NCI-H748 (cell line): Measurements from ENCODE around the gene CD2.
"Not testable (repeated sequence)": the region's sequence is repeated elsewhere in the genome, so short reads cannot be mapped to it uniquely, and the experiment has no call there.

Experiments
- DNase-seq: peaks from one replicate; lab custom pipeline; 2025; ENCODE audit not compliant: unreplicated experiment; lab: John Stamatoyannopoulos, UW

CD2 gene

GRCh38 chr1:116756092-116756491 lies 1.9 kb downstream of the CD2 start:
- DNase-seq, result not testable (repeated sequence)

- DNase-seq, result not testable (repeated sequence)
Observed at GRCh38 chr1:116758456-116758815, 4.2 kb downstream of the CD2 start.

- DNase-seq, result no peak
Observed at GRCh38 chr1:116759636-116760035, 5.4 kb downstream of the CD2 start.

GRCh38 chr1:116760487-116760886 lies 6.3 kb downstream of the CD2 start:
- no peak for DNase-seq

GRCh38 chr1:116760996-116761665 lies 6.9 kb downstream of the CD2 start:
- no peak for DNase-seq

GRCh38 chr1:116762281-116762680 lies 8.1 kb downstream of the CD2 start:
- DNase-seq, result no peak

GRCh38 chr1:116762781-116763115 lies 8.5 kb downstream of the CD2 start:
- DNase-seq, result no peak

- no peak for DNase-seq
Observed at GRCh38 chr1:116763116-116763786, 9.0 kb downstream of the CD2 start.

GRCh38 chr1:116763787-116764465 lies 9.7 kb downstream of the CD2 start:
- DNase-seq, result peak; percentile 10

- DNase-seq, result no peak
Observed at GRCh38 chr1:116764466-116764898, 10.3 kb downstream of the CD2 start.

- no peak for DNase-seq
Observed at GRCh38 chr1:116764906-116765862, 11.0 kb downstream of the CD2 start.

- no peak for DNase-seq
Observed at GRCh38 chr1:116765962-116766361, 11.7 kb downstream of the CD2 start.

GRCh38 chr1:116766616-116767469 lies 12.6 kb downstream of the CD2 start:
- DNase-seq, result no peak

GRCh38 chr1:116767782-116768382 lies 13.7 kb downstream of the CD2 start:
- DNase-seq, result no peak

- no peak for DNase-seq
Observed at GRCh38 chr1:116768416-116769103, 14.3 kb downstream of the CD2 start.

- no peak for DNase-seq
Observed at GRCh38 chr1:116769104-116769452, 14.8 kb downstream of the CD2 start.

GRCh38 chr1:116769561-116769977 lies 15.3 kb downstream of the CD2 start:
- no peak for DNase-seq

GRCh38 chr1:116769994-116770393 lies 15.8 kb downstream of the CD2 start:
- DNase-seq, result no peak

GRCh38 chr1:116770625-116771024 lies 16.4 kb downstream of the CD2 start:
- DNase-seq, result no peak
